HUES48 (cell line): ENCODE results near the gene GOLGA1.

Experiments used
- H3K27ac ChIP-seq: one replicate; pipeline ENCODE4 v1.7.0; 2013; ENCODE audit warnings: low read depth, low read length, inconsistent platforms
- H3K27me3 ChIP-seq: 2 replicates; pipeline ENCODE4 v1.6.1; 2013; ENCODE audit warnings: mild to moderate bottlenecking, low read length; ENCODE audit not compliant: control insufficient read depth, insufficient read depth
- H3K36me3 ChIP-seq: 2 replicates; pipeline ENCODE4 v1.6.1; 2013; ENCODE audit warnings: low read length; ENCODE audit not compliant: control insufficient read depth, insufficient read depth
- H3K4me1 ChIP-seq: 2 replicates; pipeline ENCODE4 v1.6.1; 2013; ENCODE audit warnings: mild to moderate bottlenecking, low read length; ENCODE audit not compliant: control insufficient read depth, insufficient read depth
- H3K4me3 ChIP-seq: 2 replicates; pipeline ENCODE4 v1.5.1; 2013; ENCODE audit warnings: mild to moderate bottlenecking, low read depth, low read length
- H3K9ac ChIP-seq: 2 replicates; pipeline ENCODE4 v1.6.1; 2013; ENCODE audit warnings: mild to moderate bottlenecking, low read depth, low read length, moderate library complexity
- H3K9me3 ChIP-seq: 2 replicates; pipeline ENCODE4 v1.6.1; 2013; ENCODE audit warnings: low read length; ENCODE audit not compliant: control insufficient read depth, insufficient read depth

Gene GOLGA1

DNA sequence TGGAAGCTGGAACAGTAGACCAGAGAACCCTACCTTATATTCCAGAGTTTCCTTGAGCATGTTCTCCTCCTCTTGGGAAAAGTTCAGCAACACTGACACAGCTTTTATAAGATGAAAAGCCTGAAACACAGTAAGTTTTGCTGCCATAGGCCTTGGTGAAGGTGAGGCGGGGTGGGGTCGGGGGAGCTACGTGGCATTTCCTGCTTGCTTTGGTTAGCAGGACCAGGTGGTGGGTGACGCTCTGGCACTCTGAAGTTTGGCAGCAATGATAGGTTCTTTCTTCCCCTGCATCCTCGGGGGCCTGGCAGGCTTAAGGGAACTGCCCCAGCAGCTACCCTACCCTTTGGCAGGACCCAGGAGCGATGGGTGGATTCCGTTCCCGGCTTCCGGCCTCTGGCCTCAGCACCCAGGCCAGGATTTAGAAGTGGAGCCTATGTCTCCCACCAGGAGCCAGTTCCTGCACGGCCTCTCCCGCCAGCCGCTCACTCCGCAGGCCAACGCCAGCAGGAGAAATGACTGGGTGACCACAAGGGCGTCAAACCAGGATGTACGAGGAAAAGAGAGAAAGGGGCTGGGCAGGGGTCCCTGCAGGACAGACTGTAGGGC is 59.6 kb downstream of the GOLGA1 start:
- Histone ChIP-seq H3K9ac (no peak overlapping the region), H3K27ac (no peak overlapping the region)

DNA sequence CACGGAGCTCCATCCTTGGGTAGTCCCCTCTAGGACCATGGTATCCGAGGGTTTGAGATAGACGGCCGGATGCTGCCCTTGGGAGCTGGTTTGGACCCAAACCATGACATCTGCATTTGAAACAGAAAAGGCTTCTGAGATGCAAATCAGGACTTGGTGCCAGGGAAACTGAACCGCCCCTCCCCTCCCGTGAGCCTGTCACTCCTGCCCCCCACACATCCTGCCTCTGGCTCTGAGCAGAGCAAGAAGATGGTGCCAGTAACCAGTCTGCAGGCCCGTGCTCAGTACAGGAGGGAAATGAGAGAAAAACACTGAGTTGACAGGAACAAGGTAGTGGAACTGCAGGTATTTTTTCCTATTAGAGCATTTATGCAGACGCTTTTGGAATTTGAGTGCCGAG is 60.4 kb downstream of the GOLGA1 start:
- Histone ChIP-seq H3K9ac (no peak overlapping the region), H3K9me3 (no peaks in the 10 kb centered on the region), H3K4me3 (no peak overlapping the region), H3K4me1 (peaks cover 20% of the 10 kb centered on the region), H3K27me3 (no peaks in the 10 kb centered on the region), H3K27ac (peak overlapping the region; percentile 73), H3K36me3 (peaks cover 44% of the 10 kb centered on the region)

More for the DNA sequence above, 59.6 kb downstream of the GOLGA1 start:
- Histone ChIP-seq H3K4me3 (no peak overlapping the region), H3K4me1 (peaks cover 20% of the 10 kb centered on the region), H3K27me3 (no peaks in the 10 kb centered on the region), H3K36me3 (peaks cover 36% of the 10 kb centered on the region), H3K9me3 (no peaks in the 10 kb centered on the region)

DNA sequence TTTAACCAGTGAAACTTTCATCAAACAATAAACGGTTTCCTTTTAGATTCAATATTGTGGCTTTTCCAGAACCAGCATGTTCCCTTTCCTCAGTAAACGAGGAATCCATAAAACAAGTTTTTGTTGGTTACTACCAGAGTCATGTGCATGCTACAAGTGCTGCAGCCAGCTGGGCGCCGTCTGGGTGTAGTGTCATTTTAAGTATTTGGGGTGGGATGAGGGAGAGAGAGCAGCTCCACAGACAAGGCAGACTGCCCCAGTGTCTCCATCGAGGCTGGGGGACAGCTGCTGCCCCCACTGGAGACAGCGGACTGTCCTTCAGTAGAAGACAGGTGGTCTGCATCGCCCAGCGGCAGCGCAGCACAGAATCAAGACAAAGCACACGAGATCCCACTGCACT is 61.7 kb downstream of the GOLGA1 start:
- no peak overlapping the region for H3K9ac ChIP-seq
- H3K9me3 ChIP-seq: no peaks in the 10 kb centered on the region
- no peak overlapping the region for H3K4me3 ChIP-seq
- H3K36me3 ChIP-seq: peaks cover 56% of the 10 kb centered on the region
- peaks cover 20% of the 10 kb centered on the region for H3K4me1 ChIP-seq
- H3K27me3 ChIP-seq: no peaks in the 10 kb centered on the region
- H3K27ac ChIP-seq: no peak overlapping the region

- H3K9ac ChIP-seq: no peak overlapping the region
- no peak overlapping the region for H3K27ac ChIP-seq
- H3K4me1 ChIP-seq: peaks cover 20% of the 10 kb centered on the region
- no peak overlapping the region for H3K4me3 ChIP-seq
- H3K9me3 ChIP-seq: no peaks in the 10 kb centered on the region
- no peaks in the 10 kb centered on the region for H3K27me3 ChIP-seq
- H3K36me3 ChIP-seq: peaks cover 63% of the 10 kb centered on the region
Observed at GRCh38 chr9:124878518-124878917, 62.4 kb downstream of the GOLGA1 start.

DNA sequence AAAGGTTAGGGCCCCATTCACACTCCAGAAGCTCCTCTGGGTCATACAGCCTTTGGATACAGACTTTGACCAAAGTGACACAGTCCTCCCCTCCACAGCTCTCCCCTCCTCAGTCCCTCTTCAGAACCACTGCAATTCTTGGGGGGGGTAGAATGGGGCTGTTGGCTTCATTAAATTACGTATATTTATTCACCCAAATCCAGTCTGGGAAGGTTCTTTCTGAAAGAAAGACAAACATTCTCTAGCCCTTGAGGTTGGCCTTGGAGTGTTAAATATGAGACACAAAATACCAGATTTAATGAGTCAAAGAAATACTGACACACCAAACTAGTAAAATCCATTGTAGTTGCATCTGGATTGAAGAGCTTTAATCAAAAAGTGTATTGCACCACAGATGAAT is 62.9 kb downstream of the GOLGA1 start:
- Histone ChIP-seq H3K4me3 (no peak overlapping the region), H3K27ac (peak overlapping the region; percentile 29), H3K4me1 (peaks cover 20% of the 10 kb centered on the region), H3K9me3 (no peaks in the 10 kb centered on the region), H3K27me3 (no peaks in the 10 kb centered on the region), H3K9ac (no peak overlapping the region), H3K36me3 (peaks cover 68% of the 10 kb centered on the region)

DNA sequence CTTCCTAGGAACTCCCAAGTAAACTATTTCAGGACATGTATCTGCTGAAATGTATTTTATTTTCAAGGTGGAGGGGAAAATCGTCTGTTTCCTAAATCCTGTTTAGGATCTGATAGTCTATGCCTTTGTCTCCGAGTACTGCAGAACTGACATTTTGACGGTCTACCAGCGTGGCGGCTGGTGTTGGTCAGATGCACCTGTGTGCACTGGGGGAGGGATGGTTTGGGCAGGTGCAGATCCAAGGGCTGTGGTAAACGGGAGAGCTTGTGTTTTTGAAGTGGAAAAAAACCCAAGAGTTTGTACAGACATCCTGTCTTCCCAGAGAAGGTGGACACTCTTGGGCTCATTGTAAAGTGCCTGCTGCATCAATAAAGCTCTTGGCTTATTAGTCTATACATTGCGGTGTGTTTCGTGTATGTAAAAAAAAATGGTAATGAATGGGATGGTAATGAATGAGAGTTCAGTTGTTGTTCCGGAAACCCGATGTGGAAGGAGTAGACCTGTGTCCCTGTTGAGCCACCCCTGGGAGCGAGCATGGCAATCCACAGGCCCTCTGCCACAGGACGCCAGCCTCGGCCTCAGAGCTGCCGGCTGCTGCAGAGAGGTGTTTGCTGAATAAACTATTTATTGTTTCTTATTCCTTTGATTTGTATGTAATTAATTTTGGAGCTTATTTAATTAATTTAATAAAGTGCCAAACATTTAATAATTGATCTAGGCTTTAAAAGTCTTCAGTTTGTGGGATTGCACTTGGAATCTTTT is 63.7 kb downstream of the GOLGA1 start:
- H3K36me3 ChIP-seq: peaks cover 74% of the 10 kb centered on the region
- H3K9me3 ChIP-seq: no peaks in the 10 kb centered on the region
- H3K9ac ChIP-seq: no peak overlapping the region
- H3K27ac ChIP-seq: no peak overlapping the region
- H3K4me3 ChIP-seq: no peak overlapping the region
- H3K4me1 ChIP-seq: peaks cover 20% of the 10 kb centered on the region
- no peaks in the 10 kb centered on the region for H3K27me3 ChIP-seq

DNA sequence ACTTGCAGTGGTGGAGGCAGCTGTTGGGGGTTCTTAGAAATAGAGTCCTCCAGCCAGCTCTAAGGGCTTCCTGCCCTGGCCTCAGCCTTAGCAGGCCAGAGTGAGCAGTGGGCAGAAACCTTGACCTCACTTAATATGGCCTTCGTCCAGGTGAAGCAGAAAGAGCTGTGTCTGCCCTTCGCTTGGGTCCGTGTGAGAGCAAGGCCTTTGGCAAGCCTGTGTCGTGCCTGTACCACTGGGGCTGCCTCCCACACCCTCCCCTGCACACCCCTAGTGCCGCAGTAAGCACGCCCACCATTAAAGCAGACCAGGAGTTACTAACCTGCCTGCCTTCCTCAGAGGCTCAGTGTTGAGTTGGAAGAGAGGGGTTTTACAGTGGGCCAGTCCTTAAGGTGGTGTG is 65.4 kb downstream of the GOLGA1 start:
- Histone ChIP-seq H3K36me3 (peaks cover 81% of the 10 kb centered on the region), H3K4me1 (peaks cover 25% of the 10 kb centered on the region), H3K9ac (no peak overlapping the region), H3K9me3 (no peaks in the 10 kb centered on the region), H3K4me3 (no peak overlapping the region), H3K27me3 (no peaks in the 10 kb centered on the region), H3K27ac (no peak overlapping the region)

DNA sequence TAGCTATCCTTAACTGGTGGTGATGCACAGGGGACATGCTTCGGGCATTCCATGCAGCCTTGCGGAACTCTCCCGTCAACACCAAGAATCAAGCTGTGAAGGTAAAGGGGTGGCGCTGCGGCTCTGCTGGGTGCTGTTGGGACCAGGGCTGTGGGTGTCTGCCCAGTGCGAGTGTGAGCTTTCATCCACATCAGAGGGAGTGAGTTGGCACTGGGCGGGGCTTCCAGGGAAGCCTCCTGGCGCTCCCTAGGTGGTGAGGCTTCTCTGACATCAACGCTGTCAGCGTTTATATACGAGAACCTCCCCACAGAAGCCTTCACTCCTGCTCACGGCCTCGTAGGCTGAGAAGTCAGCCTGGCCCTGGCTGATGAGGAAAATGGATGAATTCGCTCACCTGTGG is 67.2 kb downstream of the GOLGA1 start:
- Histone ChIP-seq H3K4me1 (peaks cover 18% of the 10 kb centered on the region), H3K4me3 (no peak overlapping the region), H3K9ac (no peak overlapping the region), H3K27me3 (no peaks in the 10 kb centered on the region), H3K27ac (no peak overlapping the region), H3K36me3 (peaks cover 73% of the 10 kb centered on the region), H3K9me3 (no peaks in the 10 kb centered on the region)

GRCh38 chr9:124871156-124871561 is 69.7 kb downstream of the GOLGA1 start:
- peaks cover 48% of the 10 kb centered on the region for H3K36me3 ChIP-seq
- H3K9ac ChIP-seq: no peak overlapping the region
- no peaks in the 10 kb centered on the region for H3K27me3 ChIP-seq
- no peak overlapping the region for H3K27ac ChIP-seq
- no peaks in the 10 kb centered on the region for H3K9me3 ChIP-seq
- peaks cover 31% of the 10 kb centered on the region for H3K4me1 ChIP-seq
- H3K4me3 ChIP-seq: no peak overlapping the region

DNA sequence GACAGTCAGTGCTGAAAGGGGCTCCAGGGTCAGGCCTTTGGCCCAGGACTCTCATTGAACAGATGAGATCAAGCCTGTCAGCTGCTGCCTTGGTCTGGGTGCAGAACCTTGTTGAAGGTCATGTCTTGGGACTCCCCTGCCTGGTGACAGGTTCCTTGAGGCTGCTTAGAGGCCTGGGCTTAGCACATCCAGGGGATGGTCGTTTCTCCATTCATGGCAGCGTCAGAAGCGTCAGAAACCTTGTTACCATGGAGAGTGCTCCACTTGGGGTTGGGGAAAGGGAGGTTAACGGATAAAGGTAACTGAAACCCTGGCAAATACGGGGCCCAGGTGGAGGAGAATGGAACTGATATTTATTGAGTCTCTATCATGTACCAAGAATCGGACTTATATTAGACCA is 70.2 kb downstream of the GOLGA1 start:
- Histone ChIP-seq H3K4me1 (peaks cover 31% of the 10 kb centered on the region), H3K27ac (peak overlapping the region; percentile 5), H3K9me3 (no peaks in the 10 kb centered on the region), H3K27me3 (no peaks in the 10 kb centered on the region), H3K36me3 (peaks cover 44% of the 10 kb centered on the region), H3K9ac (0 out of 2 replicates have a peak overlapping the region, but pooled peaks have one; percentile 94), H3K4me3 (peak overlapping the region; percentile 100)

GRCh38 chr9:124869986-124870560 is 70.8 kb downstream of the GOLGA1 start:
- H3K9ac ChIP-seq: peak overlapping the region; percentile 94
- H3K27me3 ChIP-seq: no peaks in the 10 kb centered on the region
- H3K4me3 ChIP-seq: peak overlapping the region; percentile 100
- H3K27ac ChIP-seq: peak overlapping the region; percentile 0
- peaks cover 37% of the 10 kb centered on the region for H3K36me3 ChIP-seq
- H3K4me1 ChIP-seq: peaks cover 31% of the 10 kb centered on the region
- H3K9me3 ChIP-seq: no peaks in the 10 kb centered on the region
